GM23338 (cell line): ENCODE data around the gene TMC1. TPM values are rescaled to one million over a fixed set of nuclear protein-coding genes. Genes with fewer than 3 reads are reported as not detected.

Experiments used
- ATAC-seq: fragments of 200-7000 bp; cut with Tn5 transposase; 3 replicates; pipeline ENCODE4 v1.9.1; 2020
- DNase-seq: peaks from one replicate; pipeline ENCODE4 v3.0.0-alpha.2; 2015; ENCODE audit warnings: low spot score
- H2AFZ ChIP-seq: fragments of 200-600 bp; sonication (generic); 2 replicates; pipeline ENCODE4 v1.8.0; 2016; ENCODE audit warnings: antibody characterized with exemption, mild to moderate bottlenecking, moderate library complexity
- H3F3A ChIP-seq: fragments of 200-600 bp; sonication (generic); replicated peaks from 2 replicates; pipeline ENCODE4 v1.8.0; 2017; ENCODE audit warnings: antibody characterized with exemption, mixed run types, low read depth
- H3K27ac ChIP-seq: fragments of 200-600 bp; sonication (generic); 2 replicates; pipeline ENCODE4 v1.6.1; 2016; ENCODE audit warnings: low read depth
- H3K27me3 ChIP-seq: fragments of 200-600 bp; sonication (generic); 2 replicates; pipeline ENCODE4 v1.8.0; 2016; ENCODE audit warnings: mild to moderate bottlenecking, mixed run types, moderate library complexity; ENCODE audit not compliant: insufficient read depth
- H3K36me3 ChIP-seq: fragments of 200-600 bp; sonication (generic); 2 replicates; pipeline ENCODE4 v1.8.0; 2016; ENCODE audit warnings: mild to moderate bottlenecking; ENCODE audit not compliant: insufficient read depth
- H3K4me1 ChIP-seq: fragments of 200-600 bp; sonication (generic); 2 replicates; pipeline ENCODE4 v1.8.0; 2016; ENCODE audit warnings: mild to moderate bottlenecking, moderate library complexity; ENCODE audit not compliant: insufficient read depth
- H3K4me2 ChIP-seq: fragments of 200-600 bp; sonication (generic); 2 replicates; pipeline ENCODE4 v1.7.1; 2017; ENCODE audit warnings: mixed run types
- H3K4me3 ChIP-seq: fragments of 200-600 bp; sonication (generic); 2 replicates; pipeline ENCODE4 v1.6.1; 2016; ENCODE audit warnings: mixed run types
- H3K79me2 ChIP-seq: fragments of 200-600 bp; sonication (generic); replicated peaks from 2 replicates; pipeline ENCODE4 v1.8.0; 2017; ENCODE audit warnings: mild to moderate bottlenecking; ENCODE audit not compliant: insufficient read depth
- H3K9me2 ChIP-seq: fragments of 200-600 bp; sonication (generic); 2 replicates; pipeline ENCODE4 v1.8.0; 2017; ENCODE audit not compliant: insufficient read depth
- H4K20me1 ChIP-seq: fragments of 200-600 bp; sonication (generic); replicated peaks from 2 replicates; pipeline ENCODE4 v1.8.0; 2017; ENCODE audit warnings: mild to moderate bottlenecking; ENCODE audit not compliant: insufficient read depth
- H3K27ac Mint-ChIP-seq: 2 replicates; pipeline ENCODE4 v1.8.0; 2020; ENCODE audit warnings: inconsistent platforms, mild to moderate bottlenecking, moderate library complexity, mixed read lengths
- H3K27me3 Mint-ChIP-seq: 3 replicates; pipeline ENCODE4 v1.8.0; 2022; ENCODE audit warnings: low read depth, mild to moderate bottlenecking, moderate library complexity, mixed read lengths, inconsistent platforms; ENCODE audit not compliant: insufficient read depth, poor library complexity
- H3K36me3 Mint-ChIP-seq: 3 replicates; pipeline ENCODE4 v1.8.0; 2021; ENCODE audit warnings: low read depth, mild to moderate bottlenecking, inconsistent platforms, moderate library complexity, mixed read lengths
- H3K4me1 Mint-ChIP-seq: 3 replicates; pipeline ENCODE4 v1.8.0; 2020; ENCODE audit warnings: mild to moderate bottlenecking, inconsistent platforms, mixed read lengths
- H3K4me3 Mint-ChIP-seq: 3 replicates; pipeline ENCODE4 v1.8.0; 2021; ENCODE audit warnings: moderate library complexity, mild to moderate bottlenecking, inconsistent platforms, mixed read lengths
- H3K9me3 Mint-ChIP-seq: 3 replicates; pipeline ENCODE4 v1.8.0; 2020; ENCODE audit warnings: moderate library complexity, mild to moderate bottlenecking, inconsistent platforms, mixed read lengths
- CREB1 ChIP-seq: fragments of 250-450 bp; sonication (Bioruptor Pico); IDR thresholded peaks from 2 replicates; pipeline ENCODE4 v1.5.0; 2020; ENCODE audit warnings: low read depth, mild to moderate bottlenecking, moderate library complexity
- CTCF ChIP-seq, 2 experiments: fragments of 200-600 bp in 1 of 2; sonication (generic) in 1 of 2; conservative IDR thresholded peaks; 2 replicates each; pipeline versions ENCODE4 v1.5.1 to v1.6.1; 2016 to 2017; ENCODE audit warnings: antibody characterized with exemption in 2 of 2, low read depth in 2 of 2, mild to moderate bottlenecking in 2 of 2, moderate library complexity in 1 of 2
- EZH2 ChIP-seq: fragments of 200-600 bp; sonication (generic); IDR thresholded peaks from one replicate; pipeline ENCODE4 v1.8.0; 2017; ENCODE audit warnings: antibody characterized with exemption, mild to moderate bottlenecking, low read depth; ENCODE audit not compliant: unreplicated experiment
- EZH2phosphoT487 ChIP-seq: fragments of 200-600 bp; sonication (generic); IDR thresholded peaks from one replicate; pipeline ENCODE4 v1.8.1; 2018; ENCODE audit warnings: antibody characterized with exemption; ENCODE audit not compliant: unreplicated experiment
- JUNB ChIP-seq: IDR thresholded peaks from one replicate; pipeline ENCODE4 v1.6.1; 2016; ENCODE audit warnings: antibody characterized with exemption; ENCODE audit not compliant: unreplicated experiment
- NANOG ChIP-seq: IDR thresholded peaks from 2 replicates; pipeline ENCODE4 v1.6.1; 2016; ENCODE audit warnings: antibody characterized with exemption, borderline replicate concordance
- POLR2AphosphoS5 ChIP-seq: IDR thresholded peaks from 2 replicates; pipeline ENCODE4 v1.6.1; 2016; ENCODE audit warnings: antibody characterized with exemption, low read depth
- REST ChIP-seq: IDR thresholded peaks from one replicate; pipeline ENCODE4 v1.6.1; 2018; ENCODE audit warnings: antibody characterized with exemption; ENCODE audit not compliant: unreplicated experiment
- STAT1 ChIP-seq: IDR thresholded peaks from one replicate; pipeline ENCODE4 v1.6.1; 2016; ENCODE audit warnings: antibody characterized with exemption; ENCODE audit not compliant: unreplicated experiment
- ZNF114 ChIP-seq: fragments of 250-450 bp; sonication (Bioruptor Pico); IDR thresholded peaks from 2 replicates; pipeline ENCODE4 v1.5.0; 2020; ENCODE audit warnings: mild to moderate bottlenecking, moderate library complexity
- ZNF331 ChIP-seq: fragments of 250-450 bp; sonication (Bioruptor Pico); IDR thresholded peaks from 2 replicates; pipeline ENCODE4 v1.5.0; 2020; ENCODE audit warnings: low read depth, mild to moderate bottlenecking, moderate library complexity
- ZNF462 ChIP-seq: fragments of 250-450 bp; sonication (Bioruptor Pico); IDR thresholded peaks from 2 replicates; pipeline ENCODE4 v1.5.0; 2020; ENCODE audit warnings: mild to moderate bottlenecking, moderate library complexity
- polyA plus RNA-seq: library from polyadenylated mRNA; unstranded; fragments of >200 nt; fragmentation: Nextera tagmentation; extraction: Ambion mirVana; gene quantifications from 2 replicates; pipeline ENCODE4 v1.2.1, GENCODE V29; 2016
- total RNA-seq: library from RNA; depleted of rRNA; stranded (reverse); fragments of >200 nt; shearing (Covaris generic); gene quantifications from 2 replicates; pipeline ENCODE4 v1.2.3, GENCODE V29; 2014
- TF ChIP-seq, protein P1 (sequence below): IDR thresholded peaks from 2 replicates; pipeline ENCODE4 v1.6.1; 2016; ENCODE audit warnings: antibody characterized with exemption

Gene TMC1
- total and polyA plus RNA-seq, 2 experiments from 2014 or later = 0.61 to 1.2 TPM

DNA sequence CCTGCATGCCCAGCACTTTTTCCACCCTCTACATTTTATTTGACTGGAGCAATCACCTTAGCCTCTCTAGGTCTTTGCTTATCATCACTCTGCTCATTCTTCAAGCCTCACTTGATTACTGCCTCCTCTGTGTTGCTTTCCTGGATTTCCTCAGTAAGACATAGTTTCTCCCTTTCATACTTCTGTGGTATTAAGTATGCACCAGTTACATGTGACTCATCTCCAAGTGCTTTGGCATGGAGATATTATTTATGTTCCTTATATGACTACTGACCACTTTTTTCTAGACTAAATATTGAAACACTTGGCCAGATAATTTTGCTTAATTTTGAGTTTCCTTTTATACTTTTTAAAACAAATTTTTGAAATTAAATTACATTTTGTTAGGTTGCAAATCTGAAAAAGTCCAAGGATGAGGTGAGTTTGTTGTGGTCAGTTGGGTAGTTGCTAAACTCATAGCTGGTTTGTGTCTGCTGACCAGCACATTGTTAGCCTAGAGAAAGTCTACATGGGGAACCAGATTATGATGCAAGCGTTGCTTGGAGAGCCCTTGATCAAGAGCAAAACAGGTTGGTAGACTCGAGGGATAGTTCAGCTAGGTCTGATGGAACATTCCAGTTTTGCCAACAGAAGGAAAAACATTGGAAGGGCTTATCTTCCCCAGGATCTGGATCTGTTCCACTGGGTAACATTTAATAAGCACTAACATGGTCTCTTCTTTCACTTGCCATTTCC is 140.2 kb downstream of the TMC1 start:
- no peaks in the 10 kb centered on the region for H3K79me2 ChIP-seq
- TF ChIP-seq STAT1 = no peak
- no peak for TF ChIP-seq EZH2
- TF ChIP-seq JUNB = no peak
- TF ChIP-seq ZNF462 (CRISPR knock-in tag) = no peak
- no peak for TF ChIP-seq ZNF331 (CRISPR knock-in tag)
- TF ChIP-seq, protein P1, sequence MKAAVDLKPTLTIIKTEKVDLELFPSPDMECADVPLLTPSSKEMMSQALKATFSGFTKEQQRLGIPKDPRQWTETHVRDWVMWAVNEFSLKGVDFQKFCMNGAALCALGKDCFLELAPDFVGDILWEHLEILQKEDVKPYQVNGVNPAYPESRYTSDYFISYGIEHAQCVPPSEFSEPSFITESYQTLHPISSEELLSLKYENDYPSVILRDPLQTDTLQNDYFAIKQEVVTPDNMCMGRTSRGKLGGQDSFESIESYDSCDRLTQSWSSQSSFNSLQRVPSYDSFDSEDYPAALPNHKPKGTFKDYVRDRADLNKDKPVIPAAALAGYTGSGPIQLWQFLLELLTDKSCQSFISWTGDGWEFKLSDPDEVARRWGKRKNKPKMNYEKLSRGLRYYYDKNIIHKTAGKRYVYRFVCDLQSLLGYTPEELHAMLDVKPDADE = no peak
- no peak for TF ChIP-seq REST
- TF ChIP-seq NANOG = no peak
- TF ChIP-seq POLR2AphosphoS5 = no peak
- TF ChIP-seq CTCF (conservative IDR thresholded peaks at IDR 0.05; ENCODE audit: low read depth in 2 of 2) = no peak
- TF ChIP-seq EZH2phosphoT487 = no peak
- no peak for TF ChIP-seq CREB1 (CRISPR knock-in tag)
- TF ChIP-seq ZNF114 (CRISPR knock-in tag) = no peak
- H3K27me3 ChIP-seq = no peaks in the 10 kb centered on the region
- H2AFZ ChIP-seq = 0 out of 2 replicates have a peak overlapping the region, but pooled peaks have one; percentile 4
- H3K36me3 ChIP-seq = no peaks in the 10 kb centered on the region
- H3K36me3 Mint-ChIP-seq = peaks cover 3% of the 10 kb centered on the region; the same call in 2 of the 3 replicates
- no peak for ATAC-seq
- H3K27ac Mint-ChIP-seq = peak overlapping the region; percentile 13; the same call in 1 of the 2 replicates
- no peaks in the 10 kb centered on the region for H3K27me3 Mint-ChIP-seq
- peaks cover 4% of the 10 kb centered on the region; the same call in 1 of the 2 replicates for H3K9me2 ChIP-seq
- H4K20me1 ChIP-seq = no peaks in the 10 kb centered on the region
- no peaks in the 10 kb centered on the region for H3K4me1 ChIP-seq
- no peak overlapping the region for H3K27ac ChIP-seq
- DNase-seq = no peak
- H3K4me3 ChIP-seq = no peak overlapping the region
- H3K4me3 Mint-ChIP-seq = no peak overlapping the region
- no peaks in the 10 kb centered on the region for H3K4me1 Mint-ChIP-seq
- H3K4me2 ChIP-seq = no peak overlapping the region
- H3K9me3 Mint-ChIP-seq = peaks cover 4% of the 10 kb centered on the region; the same call in 1 of the 3 replicates
- H3F3A ChIP-seq = no peaks in the 10 kb centered on the region
